H9 (cell line): Measurements from ENCODE around the gene LKAAEAR1. TPM values are rescaled to one million over a fixed set of nuclear protein-coding genes. Genes with fewer than 3 reads are reported as not detected.

Experiments used
- DNase-seq: peaks from one replicate; pipeline ENCODE4 v3.0.0-alpha.2; 2017
- H2AFZ ChIP-seq: one replicate; pipeline ENCODE4 v1.6.1; 2013; ENCODE audit warnings: mild to moderate bottlenecking, low read length, control low read depth, moderate library complexity
- H2AK5ac ChIP-seq: 2 replicates; pipeline ENCODE4 v1.6.1; 2013; ENCODE audit warnings: low read length, control low read depth, mixed read lengths; ENCODE audit not compliant: insufficient read length
- H2BK120ac ChIP-seq: one replicate; pipeline ENCODE4 v1.6.1; 2013; ENCODE audit warnings: low read depth, mild to moderate bottlenecking, low read length, control low read depth, inconsistent platforms; ENCODE audit not compliant: poor library complexity, severe bottlenecking
- H2BK12ac ChIP-seq: 2 replicates; pipeline ENCODE4 v1.6.1; 2013; ENCODE audit warnings: low read length, control low read depth, mixed read lengths, low read depth; ENCODE audit not compliant: insufficient read length
- H2BK15ac ChIP-seq: 2 replicates; pipeline ENCODE4 v1.6.1; 2013; ENCODE audit warnings: low read depth, low read length, control low read depth
- H2BK20ac ChIP-seq: one replicate; pipeline ENCODE4 v1.6.1; 2013; ENCODE audit warnings: low read depth, mild to moderate bottlenecking, low read length, control low read depth, inconsistent platforms; ENCODE audit not compliant: poor library complexity, severe bottlenecking
- H2BK5ac ChIP-seq: 2 replicates; pipeline ENCODE4 v1.6.1; 2013; ENCODE audit warnings: low read length, control low read depth, mixed read lengths; ENCODE audit not compliant: insufficient read length
- H3K14ac ChIP-seq: 2 replicates; pipeline ENCODE4 v1.6.1; 2013; ENCODE audit warnings: low read length, control low read depth; ENCODE audit not compliant: insufficient read depth
- H3K18ac ChIP-seq: 2 replicates; pipeline ENCODE4 v1.6.1; 2013; ENCODE audit warnings: low read depth, mild to moderate bottlenecking, mixed read lengths, low read length, control low read depth; ENCODE audit not compliant: insufficient read length
- H3K23ac ChIP-seq: 2 replicates; pipeline ENCODE4 v1.6.1; 2013; ENCODE audit warnings: low read length, control low read depth, mixed read lengths, low read depth; ENCODE audit not compliant: insufficient read length
- H3K23me2 ChIP-seq: 2 replicates; pipeline ENCODE4 v1.6.1; 2013; ENCODE audit warnings: low read depth, mild to moderate bottlenecking, mixed read lengths, low read length, control low read depth; ENCODE audit not compliant: insufficient read length, poor library complexity, severe bottlenecking
- H3K27ac ChIP-seq: 2 replicates; pipeline ENCODE4 v1.5.1; 2013; ENCODE audit warnings: low read length, control low read depth, mixed read lengths, low read depth; ENCODE audit not compliant: insufficient read length
- H3K27me3 ChIP-seq: 2 replicates; pipeline ENCODE4 v1.6.1; 2013; ENCODE audit warnings: low read length, control low read depth, inconsistent platforms; ENCODE audit not compliant: insufficient read depth
- H3K4ac ChIP-seq: 2 replicates; pipeline ENCODE4 v1.6.1; 2013; ENCODE audit warnings: low read depth, mild to moderate bottlenecking, control low read depth, inconsistent platforms, low read length, moderate library complexity
- H3K4me1 ChIP-seq: 2 replicates; pipeline ENCODE4 v1.6.1; 2013; ENCODE audit warnings: low read length, control low read depth, inconsistent platforms; ENCODE audit not compliant: insufficient read depth
- H3K4me2 ChIP-seq: 2 replicates; pipeline ENCODE4 v1.6.1; 2013; ENCODE audit warnings: low read length, control low read depth, mixed read lengths; ENCODE audit not compliant: insufficient read length, insufficient read depth
- H3K56ac ChIP-seq: 2 replicates; pipeline ENCODE4 v1.6.1; 2013; ENCODE audit warnings: low read depth, mild to moderate bottlenecking, mixed read lengths, low read length, control low read depth; ENCODE audit not compliant: insufficient read length
- H3K79me1 ChIP-seq: 2 replicates; pipeline ENCODE4 v1.6.1; 2013; ENCODE audit warnings: low read depth, mild to moderate bottlenecking, moderate library complexity, low read length, control low read depth, inconsistent platforms; ENCODE audit not compliant: insufficient read depth, poor library complexity, severe bottlenecking
- H3K79me2 ChIP-seq: 2 replicates; pipeline ENCODE4 v1.6.1; 2013; ENCODE audit warnings: low read length, control low read depth, inconsistent platforms; ENCODE audit not compliant: insufficient read depth
- H3K9ac ChIP-seq: 2 replicates; pipeline ENCODE4 v1.6.1; 2013; ENCODE audit warnings: low read length, control low read depth, mixed read lengths; ENCODE audit not compliant: insufficient read length; ENCODE audit errors: extremely low read depth
- H3K9me3 ChIP-seq: one replicate; pipeline ENCODE4 v1.6.1; 2013; ENCODE audit warnings: low read depth, low read length, inconsistent platforms; ENCODE audit not compliant: control insufficient read depth
- H3T11ph ChIP-seq: one replicate; pipeline ENCODE4 v1.6.1; 2013; ENCODE audit warnings: mild to moderate bottlenecking, low read length, control low read depth, inconsistent platforms
- H4K20me1 ChIP-seq: one replicate; pipeline ENCODE4 v1.6.1; 2013; ENCODE audit not compliant: control insufficient read depth, insufficient read length, insufficient read depth
- H4K5ac ChIP-seq: 2 replicates; pipeline ENCODE4 v1.6.1; 2013; ENCODE audit warnings: low read depth, mild to moderate bottlenecking, mixed read lengths, low read length, control low read depth; ENCODE audit not compliant: insufficient read length
- H4K8ac ChIP-seq: replicated peaks from 2 replicates; pipeline ENCODE4 v1.6.1; 2013; ENCODE audit warnings: low read length, control low read depth, mixed read lengths, low read depth; ENCODE audit not compliant: insufficient read length
- H4K91ac ChIP-seq: 2 replicates; pipeline ENCODE4 v1.6.1; 2013; ENCODE audit warnings: low read depth, mild to moderate bottlenecking, moderate library complexity, mixed read lengths, low read length, control low read depth; ENCODE audit not compliant: insufficient read length
- H3K27ac Mint-ChIP-seq, 3 experiments: 2 replicates in 2 of 3; 3 replicates in 1 of 3; pipeline ENCODE4 v1.8.0; 2020 to 2021; ENCODE audit warnings: mixed read lengths in 3 of 3, mild to moderate bottlenecking in 1 of 3, moderate library complexity in 1 of 3
- H3K27me3 Mint-ChIP-seq: 2 replicates; pipeline ENCODE4 v1.8.0; 2021; ENCODE audit warnings: low read depth, mild to moderate bottlenecking, moderate library complexity, mixed read lengths
- H3K36me3 Mint-ChIP-seq, 3 experiments: 2 replicates in 2 of 3; 3 replicates in 1 of 3; pipeline ENCODE4 v1.8.0; 2020 to 2021; ENCODE audit warnings: low read depth in 3 of 3, mixed read lengths in 3 of 3; ENCODE audit not compliant: insufficient read depth in 1 of 3
- H3K4me1 Mint-ChIP-seq, 2 experiments: 2 replicates each; pipeline ENCODE4 v1.8.0; 2020; ENCODE audit warnings: mixed read lengths in 2 of 2
- H3K4me3 Mint-ChIP-seq, 2 experiments: 2 replicates in 1 of 2; 3 replicates in 1 of 2; pipeline ENCODE4 v1.8.0; 2020 to 2021; ENCODE audit warnings: mild to moderate bottlenecking in 2 of 2, mixed read lengths in 2 of 2, moderate library complexity in 1 of 2
- H3K9me3 Mint-ChIP-seq, 2 experiments: 2 replicates in 1 of 2; 3 replicates in 1 of 2; pipeline ENCODE4 v1.8.0; 2020; ENCODE audit warnings: mild to moderate bottlenecking in 2 of 2, mixed read lengths in 2 of 2, moderate library complexity in 1 of 2
- whole genome bisulfite sequencing: extraction: QIAGEN DNeasy Blood & Tissue Kit; methylation state at CpG from one replicate; pipeline ENCODE4 v1.1.7; 2013; ENCODE audit warnings: missing lambda C conversion rate, low lambda C conversion rate, mixed read lengths; ENCODE audit not compliant: insufficient read length; ENCODE audit errors: extremely low coverage; 5-methylcytosine and 5-hydroxymethylcytosine counted together
- total RNA-seq: library from RNA; stranded (reverse); gene quantifications from 2 replicates; pipeline ENCODE4 v1.2.1, GENCODE V29; 2021
- TF ChIP-seq, protein P1 (sequence below): fragments of 200-600 bp; sonication (generic); conservative IDR thresholded peaks from 3 replicates; pipeline ENCODE4 v1.8.0; 2021; ENCODE audit warnings: antibody characterized with exemption, mild to moderate bottlenecking

The LKAAEAR1 gene
- total RNA-seq, 1 experiment from 2014 or later: 0.39 TPM

DNA sequence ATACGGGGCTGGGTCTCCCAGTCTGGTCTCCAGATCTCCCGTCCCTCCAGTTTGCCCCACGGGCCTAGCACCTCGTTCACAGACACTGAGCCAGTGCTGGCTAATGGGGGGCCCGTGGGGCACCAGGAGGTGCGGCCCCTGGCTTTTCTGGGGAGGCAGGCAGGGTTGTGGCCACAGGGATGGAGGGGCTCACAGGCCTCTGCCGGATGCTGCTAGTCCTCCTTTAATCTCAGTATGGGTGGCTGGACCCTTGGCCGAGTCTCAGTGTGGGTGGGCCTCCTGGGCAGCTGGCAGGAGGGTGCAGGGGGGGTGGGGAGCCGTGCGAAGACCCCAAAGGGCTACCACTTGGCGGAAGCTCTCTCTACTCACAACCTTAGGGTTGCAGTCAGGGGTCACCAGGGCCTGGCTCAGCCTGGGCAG, 33.2 kb downstream of the LKAAEAR1 start:
- Histone ChIP-seq H3K4me1 (no peaks in the 10 kb centered on the region), H4K20me1 (no peaks in the 10 kb centered on the region), H3K79me2 (no peaks in the 10 kb centered on the region), H2AFZ (no peak overlapping the region), H3K9me3 (no peaks in the 10 kb centered on the region), H3K56ac (no peak overlapping the region), H4K8ac (no peak overlapping the region), H3K23ac (no peak overlapping the region), H2BK15ac (no peak overlapping the region), H3K23me2 (no peaks in the 10 kb centered on the region), H2BK120ac (no peak overlapping the region), H4K5ac (no peak overlapping the region), H3K79me1 (no peaks in the 10 kb centered on the region), H3K14ac (no peak overlapping the region), H3K4ac (no peak overlapping the region), H3K27me3 (peaks cover 23% of the 10 kb centered on the region; the same call in 1 of the 2 replicates), H3K9ac (no peak overlapping the region), H4K91ac (no peak overlapping the region), H3K27ac (no peak overlapping the region), H2BK5ac (no peak overlapping the region), H2AK5ac (no peak overlapping the region), H3K18ac (no peak overlapping the region), H3T11ph (no peak overlapping the region), H2BK20ac (no peak overlapping the region), H2BK12ac (no peak overlapping the region), H3K4me2 (no peak overlapping the region)
- Mint-ChIP-seq H3K4me3 (no peak overlapping the region), H3K27ac (no peak overlapping the region), H3K9me3 (0 out of 5 replicates have a peak, but pooled peaks cover 0 to 3% of the 10 kb centered on the region in 2 experiments), H3K4me1 (peaks cover 16 to 22% of the 10 kb centered on the region in 2 experiments), H3K27me3 (peaks cover 58% of the 10 kb centered on the region), H3K36me3 (peaks cover 0 to 2% (median 0%) of the 10 kb centered on the region in 3 experiments; a peak in 2 of 7 replicates)
- DNase-seq: no peak
- no CpG with 5 or more reads among the region's 11 CpGs for WGBS
- TF ChIP-seq, protein P1, sequence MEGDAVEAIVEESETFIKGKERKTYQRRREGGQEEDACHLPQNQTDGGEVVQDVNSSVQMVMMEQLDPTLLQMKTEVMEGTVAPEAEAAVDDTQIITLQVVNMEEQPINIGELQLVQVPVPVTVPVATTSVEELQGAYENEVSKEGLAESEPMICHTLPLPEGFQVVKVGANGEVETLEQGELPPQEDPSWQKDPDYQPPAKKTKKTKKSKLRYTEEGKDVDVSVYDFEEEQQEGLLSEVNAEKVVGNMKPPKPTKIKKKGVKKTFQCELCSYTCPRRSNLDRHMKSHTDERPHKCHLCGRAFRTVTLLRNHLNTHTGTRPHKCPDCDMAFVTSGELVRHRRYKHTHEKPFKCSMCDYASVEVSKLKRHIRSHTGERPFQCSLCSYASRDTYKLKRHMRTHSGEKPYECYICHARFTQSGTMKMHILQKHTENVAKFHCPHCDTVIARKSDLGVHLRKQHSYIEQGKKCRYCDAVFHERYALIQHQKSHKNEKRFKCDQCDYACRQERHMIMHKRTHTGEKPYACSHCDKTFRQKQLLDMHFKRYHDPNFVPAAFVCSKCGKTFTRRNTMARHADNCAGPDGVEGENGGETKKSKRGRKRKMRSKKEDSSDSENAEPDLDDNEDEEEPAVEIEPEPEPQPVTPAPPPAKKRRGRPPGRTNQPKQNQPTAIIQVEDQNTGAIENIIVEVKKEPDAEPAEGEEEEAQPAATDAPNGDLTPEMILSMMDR: no peak
